Heart left ventricle (tissue), 13 donors: ENCODE results near the gene UQCR11.

ENCODE experiments used
- CTCF ChIP-seq, 12 donors: fragments of 200-600 bp; sonication (generic) in 4 of 12; IDR thresholded peaks; one replicate each; pipeline versions ENCODE4 v1.5.0 to v1.8.0; 2018 to 2022; ENCODE audit warnings: antibody characterized with exemption in 12 of 12, mild to moderate bottlenecking in 5 of 12
- POLR2A ChIP-seq, 2 donors: fragments of 450-650 bp; IDR thresholded peaks; one replicate each; pipeline ENCODE4 v1.6.1; 2017; ENCODE audit warnings: antibody characterized with exemption in 2 of 2, mild to moderate bottlenecking in 2 of 2, moderate library complexity in 2 of 2
- donor health status: ischemic (EF 13 %, LVEDD 7.1; RV severe dilation, severe dysfunction).
- donor health status: DM: no; HTN: yes; CAD: no.
- donor health status: DM: no; HTN: no; CAD: no.
- donor health status: ischemic (EF 25% LVEDD 6.9; RV normal size, moderate dysfunction).
- donor health status: ischemic (EF 25% LVEDD 5.7; RV mildly dilated, moderate dysfunction).
- donor health status: ischemic (EF 35%, LVEDD 5.7; RV mildly dilated, moderate dysfunction).
- donor health status: nonischemic (EF 11% LVEDD 7.7; RV severe dilation, severe dysfunction).
- donor health status: DM: yes; HTN: yes; CAD: no.
- donor health status: PGD.
- donor health status: ischemic (EF 29% LVEDD 5.4; RV normal size, mild dysfunction).
- donor health status: nonischemic (EF 23%, LVEDD 6.1; RV moderate dilation, normal function).

- TF ChIP-seq CTCF (IDR thresholded peaks at IDR 0.05) (no peak), POLR2A (IDR thresholded peaks at IDR 0.05) (no peak)
Measured at GRCh38 chr19:1632462-1633268, 27.4 kb upstream of the UQCR11 start.
